ENCODE data around the gene MET. TPM values are rescaled to one million over a fixed set of nuclear protein-coding genes. Genes with fewer than 3 reads are reported as not detected.

Gene MET
- total and polyA plus RNA-seq, 2 of the 8 experiments (the other 6 are each of a cell fraction or from before 2014, with no cell fraction given), result 3.5 to 12.9 TPM

- no peaks in the 10 kb centered on the region for H4K20me1 ChIP-seq (replicated peaks in 1 of 2; ENCODE audit: control insufficient read depth in 1 of 2, insufficient read depth in 2 of 2, low read length in 2 of 2)
- H3K14ac ChIP-seq (ENCODE audit: insufficient read length), result no peak overlapping the region
- H2BK5ac ChIP-seq (ENCODE audit: low read depth, low read length), result no peak overlapping the region
- H3K4me3 ChIP-seq (ENCODE audit: extremely low read depth in 1 of 4, insufficient read depth in 2 of 4, low read depth in 3 of 4, low read length in 4 of 4), result no peak overlapping the region
- H2AFZ ChIP-seq (ENCODE audit: low read length), result no peak overlapping the region
- peaks cover 0 to 6% (median 1%) of the 10 kb centered on the region in 4 experiments; a peak in 2 of 7 replicates for H3K4me1 ChIP-seq (replicated peaks in 1 of 4; ENCODE audit: control insufficient read depth in 3 of 4, insufficient read depth in 4 of 4, low read length in 3 of 4)
- H4K8ac ChIP-seq (ENCODE audit: extremely low read depth, insufficient read depth, low read length), result no peak overlapping the region
- no peak overlapping the region for H4K91ac ChIP-seq (replicated peaks; ENCODE audit: insufficient read length, low read length)
- CTCF ChIA-PET (ENCODE audit: partially characterized antibody), result interaction anchor here (1.0 to 1.7 kb wide), 2 partner anchors 55 to 140 kb away, joined by 3 to 6 read pairs; no protein-coding TSS in a partner anchor
- no peaks in the 10 kb centered on the region for H3K36me3 ChIP-seq (ENCODE audit: control insufficient read depth in 2 of 4, insufficient read depth in 4 of 4, low read length in 3 of 4)
- H2AK5ac ChIP-seq (ENCODE audit: low read depth, low read length), result no peak overlapping the region
- no peak overlapping the region for H2BK12ac ChIP-seq (ENCODE audit: low read depth, low read length)
- no peaks in the 10 kb centered on the region for H3K27me3 ChIP-seq (replicated peaks in 1 of 4; ENCODE audit: control insufficient read depth in 3 of 4, extremely low read depth in 1 of 4, insufficient read depth in 3 of 4, low read length in 3 of 4)
- DNase-seq (ENCODE audit: low read depth in 1 of 2, low spot score in 2 of 2), result no peak
- H3K4me2 ChIP-seq (ENCODE audit: insufficient read depth in 1 of 2, low read depth in 2 of 2, low read length in 2 of 2), result no peak overlapping the region
- no peak overlapping the region for H3K23ac ChIP-seq (ENCODE audit: insufficient read length)
- no peak overlapping the region for H3K56ac ChIP-seq (replicated peaks; ENCODE audit: insufficient read length, low read depth, low read length)
- H4K5ac ChIP-seq (ENCODE audit: insufficient read length, low read depth, low read length), result no peak overlapping the region
- H2BK15ac ChIP-seq (ENCODE audit: low read length), result no peak overlapping the region
- WGBS, 2 experiments (ENCODE audit: extremely low coverage in 1 of 2, insufficient coverage in 1 of 2, insufficient read length in 1 of 2, insufficient replicate concordance in 2 of 2, low coverage in 1 of 2, low lambda C conversion rate in 2 of 2, missing lambda C conversion rate in 1 of 2), result 80% methylated on average over 1 of the region's 1 CpG; no CpG with 5 or more reads in 1 of the 2 experiments
- no peaks in the 10 kb centered on the region for H3K79me2 ChIP-seq (ENCODE audit: control insufficient read depth in 1 of 2, insufficient read depth in 2 of 2, low read length in 2 of 2)
- H2BK120ac ChIP-seq (replicated peaks; ENCODE audit: low read depth, low read length), result no peak overlapping the region
- no peaks in the 10 kb centered on the region for H3K9me3 ChIP-seq (ENCODE audit: insufficient read depth in 2 of 2, low read depth in 1 of 2, low read length in 1 of 2)
- H3K4ac ChIP-seq (replicated peaks; ENCODE audit: insufficient read length, low read depth, low read length), result no peak overlapping the region
- POLR2A ChIA-PET (ENCODE audit: partially characterized antibody), result no interaction called here
- no peak overlapping the region for H3K18ac ChIP-seq (ENCODE audit: extremely low read depth, low read length)
- H2BK20ac ChIP-seq (ENCODE audit: low read length), result no peak overlapping the region
- FAIRE-seq, result no peak
- H3K79me1 ChIP-seq (ENCODE audit: low read depth, low read length), result no peaks in the 10 kb centered on the region; the same call in 1 of the 2 replicates
- H3K27ac ChIP-seq (ENCODE audit: low read depth, low read length), result no peak overlapping the region
- no peak overlapping the region for H3K9ac ChIP-seq (replicated peaks in 1 of 4; ENCODE audit: extremely low read depth in 1 of 4, low read depth in 3 of 4, low read length in 3 of 4)
- no peaks in the 10 kb centered on the region for H3K23me2 ChIP-seq (ENCODE audit: low read depth, low read length)
- TF ChIP-seq FOSL1 (IDR thresholded peaks at IDR 0.05; ENCODE audit: insufficient read depth, low read depth, low read length) (no peak), CHD2 (IDR thresholded peaks at IDR 0.05; ENCODE audit: low read length) (no peak), TCF12 (IDR thresholded peaks at IDR 0.05; ENCODE audit: low read depth, low read length) (no peak)
These were observed 59.0 kb downstream of the MET start for GRCh38 chr7:116731023-116731395.
